Pancreas (tissue), 10 donors: ENCODE measurements around the gene DTX3. TPM values are rescaled to one million over a fixed set of nuclear protein-coding genes. Genes with fewer than 3 reads are reported as not detected.

ENCODE experiments used
- ATAC-seq, 4 donors: fragments of 200-7000 bp; cut with Tn5 transposase; one replicate each; pipeline versions ENCODE4 v1.8.0 to v1.9.1; 2020; ENCODE audit warnings: mild to moderate bottlenecking in 4 of 4, moderate library complexity in 4 of 4
- DNase-seq, 6 donors: peaks; one replicate each; pipeline ENCODE4 v3.0.0-alpha.2; 2020
- FAIRE-seq: peaks from 2 replicates; lab custom pipeline; 2012; peaks lifted over from hg19 to GRCh38; lab: Jason Lieb, UNC
- H3K27ac ChIP-seq, 4 donors: fragments of 200-600 bp; sonication (generic); 1 replicate in 3 of 4; 2 replicates in 1 of 4; pipeline versions ENCODE4 v1.5.0 to v1.8.0; 2020
- H3K27me3 ChIP-seq, 4 donors: fragments of 200-600 bp; one replicate each; pipeline ENCODE4 v1.8.0; 2021
- H3K36me3 ChIP-seq, 3 donors: fragments of 200-600 bp; sonication (generic) in 1 of 3; one replicate each; pipeline versions ENCODE4 v1.5.0 to v1.8.0; 2020 to 2021
- H3K4me1 ChIP-seq, 3 donors: fragments of 200-600 bp; one replicate each; pipeline ENCODE4 v1.8.0; 2021
- H3K4me3 ChIP-seq, 4 donors: fragments of 200-600 bp; sonication (generic) in 2 of 4; one replicate each; pipeline versions ENCODE4 v1.5.0 to v1.8.0; 2020 to 2021
- H3K9me3 ChIP-seq, 4 donors: fragments of 200-600 bp; one replicate each; pipeline ENCODE4 v1.8.0; 2021
- WGBS, 2 donors: extraction: QIAGEN DNeasy Blood & Tissue Kit; methylation state at CpG; one replicate each; pipeline ENCODE4 v1.1.7; 2013; 5-methylcytosine and 5-hydroxymethylcytosine counted together
- intact Hi-C, 3 donors: fragments of 100-400 bp; cut with DNase I; formaldehyde crosslinking; loops; one replicate each; pipeline versions ENCODE4 v1.11.1 to v1.14.2; 2022
- polyA plus RNA-seq, 2 donors: library from polyadenylated mRNA; stranded (reverse); fragments of 200-250 nt; gene quantifications; one replicate each; pipeline ENCODE4 v1.2.3, GENCODE V29; 2013
- total RNA-seq, 6 donors: library from RNA; stranded (reverse); fragmentation: NEBNext Ultra II Directional in 4 of 6; extraction: Animal tissue kit (Norgen Biotek cat#: 25700) in 4 of 6; gene quantifications; one replicate each; pipeline versions ENCODE4 v1.2.1 to v1.2.4, GENCODE V29; 2021 to 2023
- TF ChIP-seq, protein P1 (sequence below), 4 donors: fragments of 200-600 bp; sonication (generic) in 3 of 4; IDR thresholded peaks; one replicate each; pipeline versions ENCODE4 v1.5.0 to v1.8.0; 2021; ENCODE audit warnings: antibody characterized with exemption in 4 of 4
- donor health status: healthy with polysubstance abuse.
- donor health status: DM: no; HTN: no; CAD: no; lungs with moderate emphysema.
- donor health status: DM: no; HTN: no; CAD: no.
- donor health status: control.
- donor health status: control.
- donor health status: Bipolar disorder and iron deficiency.
- donor health status: DM: yes; HTN: yes; CAD: no.
- donor health status: DM: no; HTN: no; CAD: no.
- donor health status: DM: no; HTN: no; CAD: no.
- donor health status: DM: yes; HTN: yes; CAD: no.

DTX3 gene
- total and polyA plus RNA-seq, 8 donors: 9.0 to 71.7 (median 13.5) TPM

GRCh38 chr12:57571926-57572762 lies 32.5 kb upstream of the DTX3 start:
- no peak for FAIRE-seq
- TF ChIP-seq, protein P1, sequence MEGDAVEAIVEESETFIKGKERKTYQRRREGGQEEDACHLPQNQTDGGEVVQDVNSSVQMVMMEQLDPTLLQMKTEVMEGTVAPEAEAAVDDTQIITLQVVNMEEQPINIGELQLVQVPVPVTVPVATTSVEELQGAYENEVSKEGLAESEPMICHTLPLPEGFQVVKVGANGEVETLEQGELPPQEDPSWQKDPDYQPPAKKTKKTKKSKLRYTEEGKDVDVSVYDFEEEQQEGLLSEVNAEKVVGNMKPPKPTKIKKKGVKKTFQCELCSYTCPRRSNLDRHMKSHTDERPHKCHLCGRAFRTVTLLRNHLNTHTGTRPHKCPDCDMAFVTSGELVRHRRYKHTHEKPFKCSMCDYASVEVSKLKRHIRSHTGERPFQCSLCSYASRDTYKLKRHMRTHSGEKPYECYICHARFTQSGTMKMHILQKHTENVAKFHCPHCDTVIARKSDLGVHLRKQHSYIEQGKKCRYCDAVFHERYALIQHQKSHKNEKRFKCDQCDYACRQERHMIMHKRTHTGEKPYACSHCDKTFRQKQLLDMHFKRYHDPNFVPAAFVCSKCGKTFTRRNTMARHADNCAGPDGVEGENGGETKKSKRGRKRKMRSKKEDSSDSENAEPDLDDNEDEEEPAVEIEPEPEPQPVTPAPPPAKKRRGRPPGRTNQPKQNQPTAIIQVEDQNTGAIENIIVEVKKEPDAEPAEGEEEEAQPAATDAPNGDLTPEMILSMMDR (IDR thresholded peaks at IDR 0.05): no peak
- DNase-seq: no peak
- H3K4me3 ChIP-seq: no peak overlapping the region
- H3K9me3 ChIP-seq: no peaks in the 10 kb centered on the region
- no peaks in the 10 kb centered on the region for H3K36me3 ChIP-seq
- WGBS, 2 donors: 78 to 80% methylated on average over 12 of the region's 12 CpGs
- no peak for ATAC-seq
- intact Hi-C loops: loop anchor here in 1 of 3 donors (10.0 kb wide), 1 partner anchor 53 kb away; no protein-coding TSS in a partner anchor
- H3K4me1 ChIP-seq: no peaks in the 10 kb centered on the region
- no peaks in the 10 kb centered on the region for H3K27me3 ChIP-seq
- H3K27ac ChIP-seq: no peak overlapping the region

GRCh38 chr12:57574795-57575194 lies 29.8 kb upstream of the DTX3 start:
- H3K27me3 ChIP-seq: no peaks in the 10 kb centered on the region
- FAIRE-seq: no peak
- TF ChIP-seq, protein P1 (IDR thresholded peaks at IDR 0.05): no peak
- no peak for DNase-seq
- H3K4me1 ChIP-seq: no peaks in the 10 kb centered on the region
- H3K36me3 ChIP-seq: no peaks in the 10 kb centered on the region
- H3K27ac ChIP-seq: no peak overlapping the region
- H3K4me3 ChIP-seq: no peak overlapping the region
- ATAC-seq: no peak
- intact Hi-C loops: loop anchor here in 1 of 3 donors (10.0 kb wide), 1 partner anchor 50 kb away; no protein-coding TSS in a partner anchor
- no peaks in the 10 kb centered on the region for H3K9me3 ChIP-seq
- 78 to 79% methylated on average over 10 of the region's 10 CpGs for WGBS, 2 donors

- Histone ChIP-seq H3K9me3 (no peaks in the 10 kb centered on the region), H3K4me3 (no peak overlapping the region), H3K27ac (no peak overlapping the region), H3K27me3 (no peaks in the 10 kb centered on the region), H3K4me1 (no peaks in the 10 kb centered on the region), H3K36me3 (no peaks in the 10 kb centered on the region)
- TF ChIP-seq, protein P1 (IDR thresholded peaks at IDR 0.05): no peak
- WGBS, 2 donors: 50 to 65% methylated on average over 12 of the region's 12 CpGs
- ATAC-seq (no peak), DNase-seq (no peak), FAIRE-seq (no peak)
- intact Hi-C loops: loop anchor here in 1 of 3 donors (10.0 kb wide), 1 partner anchor 49 kb away; no protein-coding TSS in a partner anchor
These were observed 28.6 kb upstream of the DTX3 start for GRCh38 chr12:57575771-57576612.

DNA sequence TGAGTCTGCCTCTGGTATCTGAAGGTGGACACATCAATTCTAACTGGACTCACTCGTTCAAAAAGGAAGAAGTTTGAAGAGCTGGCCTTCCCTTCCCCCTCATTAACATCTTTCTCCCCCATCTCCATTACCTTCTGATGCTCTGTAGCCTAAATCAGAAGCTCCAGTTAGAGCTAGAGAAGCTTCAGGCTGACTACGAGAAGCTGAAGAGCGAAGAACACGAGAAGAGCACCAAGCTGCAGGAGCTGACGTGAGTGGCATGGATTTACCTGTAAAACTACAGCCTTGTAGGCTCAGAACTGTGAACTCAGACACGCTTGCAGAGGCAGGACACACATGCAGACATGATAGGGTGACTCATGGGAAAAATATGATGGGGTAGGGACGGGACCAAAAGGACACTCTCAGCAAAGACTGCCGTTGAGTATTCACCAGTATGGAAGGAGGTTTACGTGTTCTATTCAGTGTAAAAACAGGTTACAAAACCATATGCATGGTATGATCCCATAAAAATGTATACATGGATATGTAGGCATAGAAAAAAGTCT lies 27.9 kb upstream of the DTX3 start:
- intact Hi-C loops: loop anchor here in 1 of 3 donors (10.0 kb wide), 1 partner anchor 48 kb away; no protein-coding TSS in a partner anchor
- no peaks in the 10 kb centered on the region for H3K4me1 ChIP-seq
- no peak overlapping the region for H3K27ac ChIP-seq
- no peak for ATAC-seq
- DNase-seq: no peak
- no peaks in the 10 kb centered on the region for H3K27me3 ChIP-seq
- no peaks in the 10 kb centered on the region for H3K9me3 ChIP-seq
- no peak for FAIRE-seq
- H3K36me3 ChIP-seq: no peaks in the 10 kb centered on the region
- 66 to 69% methylated on average over 9 of the region's 9 CpGs for WGBS, 2 donors
- TF ChIP-seq, protein P1 (IDR thresholded peaks at IDR 0.05): no peak
- no peak overlapping the region for H3K4me3 ChIP-seq
